Uterus (tissue), 2 donors: Measurements from ENCODE around the gene SYNPO2L.

Experiments used
- POLR2A ChIP-seq, 2 donors: fragments of 450-650 bp; IDR thresholded peaks; one replicate each; pipeline ENCODE4 v1.6.1; 2016; ENCODE audit warnings: antibody characterized with exemption in 2 of 2, mild to moderate bottlenecking in 1 of 2, moderate library complexity in 1 of 2
- TF ChIP-seq, protein P1 (sequence below), 4 experiments: fragments of 200-600 bp in 2 of 4; fragments of 450-650 bp in 2 of 4; sonication (generic) in 2 of 4; IDR thresholded peaks; one replicate each; pipeline ENCODE4 v1.5.1; 2016 to 2019; ENCODE audit warnings: antibody characterized with exemption in 4 of 4, mild to moderate bottlenecking in 2 of 4, moderate library complexity in 1 of 4

- TF ChIP-seq, protein P1, sequence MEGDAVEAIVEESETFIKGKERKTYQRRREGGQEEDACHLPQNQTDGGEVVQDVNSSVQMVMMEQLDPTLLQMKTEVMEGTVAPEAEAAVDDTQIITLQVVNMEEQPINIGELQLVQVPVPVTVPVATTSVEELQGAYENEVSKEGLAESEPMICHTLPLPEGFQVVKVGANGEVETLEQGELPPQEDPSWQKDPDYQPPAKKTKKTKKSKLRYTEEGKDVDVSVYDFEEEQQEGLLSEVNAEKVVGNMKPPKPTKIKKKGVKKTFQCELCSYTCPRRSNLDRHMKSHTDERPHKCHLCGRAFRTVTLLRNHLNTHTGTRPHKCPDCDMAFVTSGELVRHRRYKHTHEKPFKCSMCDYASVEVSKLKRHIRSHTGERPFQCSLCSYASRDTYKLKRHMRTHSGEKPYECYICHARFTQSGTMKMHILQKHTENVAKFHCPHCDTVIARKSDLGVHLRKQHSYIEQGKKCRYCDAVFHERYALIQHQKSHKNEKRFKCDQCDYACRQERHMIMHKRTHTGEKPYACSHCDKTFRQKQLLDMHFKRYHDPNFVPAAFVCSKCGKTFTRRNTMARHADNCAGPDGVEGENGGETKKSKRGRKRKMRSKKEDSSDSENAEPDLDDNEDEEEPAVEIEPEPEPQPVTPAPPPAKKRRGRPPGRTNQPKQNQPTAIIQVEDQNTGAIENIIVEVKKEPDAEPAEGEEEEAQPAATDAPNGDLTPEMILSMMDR (IDR thresholded peaks at IDR 0.05): no peak
- no peak for TF ChIP-seq POLR2A (IDR thresholded peaks at IDR 0.05)
Measured at GRCh38 chr10:73647875-73648651, 7.8 kb downstream of the SYNPO2L start.
